HUES64 (cell line): ENCODE results near the gene EVPL.
A peak's percentile ranks its signal among the peaks of the same experiment; 100 is the strongest.
"Not testable (repeated sequence)": the region's sequence is repeated elsewhere in the genome, so short reads cannot be mapped to it uniquely, and the experiment has no call there.

ENCODE experiments used
- H3K27ac ChIP-seq: 2 replicates; pipeline ENCODE4 v1.7.0; 2013; ENCODE audit warnings: low read depth, low read length, inconsistent platforms
- H3K27me3 ChIP-seq: 2 replicates; pipeline ENCODE4 v1.6.1; 2013; ENCODE audit warnings: mild to moderate bottlenecking, low read length; ENCODE audit not compliant: insufficient read depth
- H3K36me3 ChIP-seq: 2 replicates; pipeline ENCODE4 v1.6.1; 2013; ENCODE audit warnings: mild to moderate bottlenecking, low read length; ENCODE audit not compliant: insufficient read depth
- H3K4me1 ChIP-seq: 2 replicates; pipeline ENCODE4 v1.6.1; 2013; ENCODE audit warnings: mild to moderate bottlenecking, low read length, moderate library complexity; ENCODE audit not compliant: insufficient read depth
- H3K4me3 ChIP-seq: 2 replicates; pipeline ENCODE4 v1.5.1; 2013; ENCODE audit warnings: mild to moderate bottlenecking, low read length, moderate library complexity
- H3K9ac ChIP-seq: 2 replicates; pipeline ENCODE4 v1.6.1; 2013; ENCODE audit warnings: mild to moderate bottlenecking, low read depth, low read length
- H3K9me3 ChIP-seq: 2 replicates; pipeline ENCODE4 v1.6.1; 2013; ENCODE audit warnings: low read depth, low read length; ENCODE audit not compliant: insufficient read depth
- WGBS: fragments of 150-250, 120-280 bp; methylation state at CpG from one replicate; pipeline ENCODE4 v1.1.7; 2013; ENCODE audit warnings: missing lambda C conversion rate; 5-methylcytosine and 5-hydroxymethylcytosine counted together

EVPL gene

GRCh38 chr17:75970626-75971025, 56.5 kb downstream of the EVPL start:
- H3K36me3 ChIP-seq = peaks cover 18% of the 10 kb centered on the region
- no peaks in the 10 kb centered on the region for H3K4me1 ChIP-seq
- H3K4me3 ChIP-seq = no peak overlapping the region
- H3K27ac ChIP-seq = no peak overlapping the region
- WGBS = 93% methylated on average over 7 of the region's 7 CpGs
- H3K9me3 ChIP-seq = no peaks in the 10 kb centered on the region
- H3K9ac ChIP-seq = no peak overlapping the region
- no peaks in the 10 kb centered on the region for H3K27me3 ChIP-seq

DNA sequence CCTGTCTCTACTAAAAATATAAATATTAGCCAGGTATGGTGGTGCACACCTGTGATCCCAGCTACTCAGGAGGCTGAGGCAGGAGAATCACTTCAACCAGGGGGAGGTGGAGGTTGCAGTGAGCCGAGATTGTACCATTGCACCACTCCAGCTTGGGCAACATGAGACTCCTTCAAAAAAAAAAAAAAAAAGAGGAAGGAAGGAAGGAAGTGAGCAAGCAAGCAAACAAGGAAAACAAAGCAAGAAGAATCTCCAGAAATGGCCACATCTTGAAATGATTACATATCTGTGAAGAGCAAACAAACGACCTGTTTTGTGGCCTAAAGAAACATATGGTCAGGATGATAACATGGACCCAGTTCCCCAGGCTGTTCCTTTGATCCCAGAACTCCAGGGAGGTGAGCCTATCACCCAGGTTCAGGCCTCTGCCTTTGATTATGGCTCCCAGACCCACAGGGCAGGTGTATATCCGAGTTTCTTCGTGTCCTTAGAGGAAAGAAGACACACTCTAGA, 57.0 kb downstream of the EVPL start:
- H3K9ac ChIP-seq = no peak overlapping the region
- no peaks in the 10 kb centered on the region for H3K27me3 ChIP-seq
- H3K4me1 ChIP-seq = no peaks in the 10 kb centered on the region
- no peak overlapping the region for H3K4me3 ChIP-seq
- H3K27ac ChIP-seq = no peak overlapping the region
- peaks cover 18% of the 10 kb centered on the region for H3K36me3 ChIP-seq
- H3K9me3 ChIP-seq = no peaks in the 10 kb centered on the region
- 87% methylated on average over 4 of the region's 4 CpGs for WGBS

DNA sequence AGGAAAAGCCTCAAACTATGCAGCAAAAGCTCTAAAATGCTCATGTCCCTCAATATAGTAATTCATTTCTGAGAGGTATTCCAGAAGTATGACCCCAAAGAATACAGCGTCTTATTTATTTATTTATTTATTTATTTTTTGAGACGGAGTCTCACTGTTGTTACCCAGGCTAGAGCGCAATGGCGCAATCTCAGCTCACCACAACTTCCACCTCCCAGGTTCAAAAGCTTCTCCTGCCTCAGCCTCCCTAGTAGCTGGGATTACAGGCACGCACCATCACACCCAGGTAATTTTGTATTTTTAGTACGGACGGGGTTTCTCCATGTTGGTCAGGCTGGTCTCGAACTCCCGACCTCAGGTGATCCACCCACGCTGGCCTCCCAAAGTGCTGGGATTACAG, 58.1 kb downstream of the EVPL start:
- not testable (repeated sequence) for H3K4me3 ChIP-seq, H3K9ac ChIP-seq, H3K4me1 ChIP-seq, H3K27me3 ChIP-seq, H3K9me3 ChIP-seq, H3K27ac ChIP-seq
- WGBS = 84% methylated on average over 9 of the region's 10 CpGs
- H3K36me3 ChIP-seq = peaks cover 18% of the 10 kb centered on the region

DNA sequence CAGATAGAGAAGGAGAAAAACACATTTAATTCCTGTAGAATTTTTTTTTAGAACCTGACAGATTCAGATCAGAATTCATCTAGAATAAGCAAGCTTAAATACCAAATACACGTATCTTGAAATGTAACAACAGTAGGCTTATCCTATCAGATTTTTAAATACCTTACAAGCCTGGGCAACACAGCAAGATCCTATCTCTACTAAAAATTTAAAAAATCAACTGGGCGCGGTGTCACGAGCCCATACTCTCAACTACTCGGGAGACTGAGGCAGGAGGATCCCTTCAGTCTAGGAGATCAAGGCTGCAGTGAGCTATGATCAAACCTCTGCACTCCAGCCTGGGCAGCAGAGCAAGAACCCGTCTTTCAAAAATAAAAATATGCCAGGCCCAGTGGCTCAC, 61.6 kb downstream of the EVPL start:
- Histone ChIP-seq H3K9ac (no peak overlapping the region), H3K27me3 (no peaks in the 10 kb centered on the region), H3K36me3 (peaks cover under 1% of the 10 kb centered on the region; the same call in 1 of the 2 replicates), H3K4me1 (peaks cover under 1% of the 10 kb centered on the region; the same call in 1 of the 2 replicates), H3K27ac (no peak overlapping the region), H3K4me3 (no peak overlapping the region), H3K9me3 (no peaks in the 10 kb centered on the region)
- WGBS = 94% methylated on average over 6 of the region's 6 CpGs

DNA sequence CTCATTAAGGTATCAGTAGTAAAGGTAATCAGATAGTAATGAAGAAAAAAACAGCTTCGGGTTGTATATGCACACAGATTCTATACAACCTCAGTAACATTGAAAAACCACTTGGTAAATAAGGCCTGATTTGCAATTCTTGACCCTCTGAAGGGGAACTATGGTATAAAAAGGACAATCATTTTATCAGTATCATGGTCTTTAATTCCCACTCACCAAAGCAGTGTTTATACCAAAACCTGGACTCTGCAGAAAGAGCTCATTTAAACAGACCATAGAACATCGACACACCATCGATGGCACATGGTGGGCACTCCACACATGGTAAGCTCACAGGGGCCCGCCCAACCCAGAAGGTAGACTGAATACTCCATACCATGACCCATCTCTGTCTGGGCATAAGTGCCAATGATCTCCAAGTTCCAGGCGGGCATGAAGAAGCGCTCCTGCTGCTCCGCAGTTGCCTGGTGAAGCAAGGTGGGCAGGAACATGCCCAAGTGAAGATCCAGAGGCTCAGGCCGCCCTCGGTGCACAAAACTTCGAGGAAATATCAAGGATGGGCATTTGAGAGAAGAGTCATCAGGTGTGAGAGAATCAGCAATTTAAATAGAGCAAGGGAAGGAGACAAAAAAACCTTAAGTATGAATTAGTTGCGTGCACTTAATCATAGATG, 67.1 kb downstream of the EVPL start:
- Histone ChIP-seq H3K4me3 (no peak overlapping the region), H3K36me3 (peaks cover 18% of the 10 kb centered on the region), H3K4me1 (peaks cover 19% of the 10 kb centered on the region), H3K9ac (peak overlapping the region; percentile 4; the same call in 1 of the 2 replicates), H3K27ac (peak overlapping the region; percentile 36; the same call in 1 of the 2 replicates), H3K9me3 (no peaks in the 10 kb centered on the region), H3K27me3 (no peaks in the 10 kb centered on the region)
- WGBS = 96% methylated on average over 10 of the region's 11 CpGs

GRCh38 chr17:75959051-75959838, 67.9 kb downstream of the EVPL start:
- Histone ChIP-seq H3K27me3 (no peaks in the 10 kb centered on the region), H3K4me3 (no peak overlapping the region), H3K27ac (peak overlapping the region; percentile 36; the same call in 1 of the 2 replicates), H3K36me3 (peaks cover 22% of the 10 kb centered on the region), H3K4me1 (peaks cover 19% of the 10 kb centered on the region), H3K9me3 (no peaks in the 10 kb centered on the region), H3K9ac (peak overlapping the region; percentile 4; the same call in 1 of the 2 replicates)
- 53% methylated on average over 8 of the region's 8 CpGs for WGBS
